ENCODE results near the gene CFAP97.
A peak's percentile ranks its signal among the peaks of the same experiment; 100 is the strongest.

CFAP97 gene

GRCh38 chr4:185165605-185166063, 38.2 kb downstream of the CFAP97 start:
- no peak for TF ChIP-seq CTCF (IDR thresholded peaks at IDR 0.05; ENCODE audit: insufficient read depth, low read length, missing control alignments)
- H3K4me3 ChIP-seq (ENCODE audit: low read depth, low read length): no peak overlapping the region
- CTCF ChIA-PET: interaction anchor here (1.1 to 2.4 kb wide), 4 partner anchors 16 to 126 kb away, joined by 3 to 14 read pairs (median 3); no protein-coding TSS in a partner anchor
- peak; percentile 47 for DNase-seq (ENCODE audit: low read depth, low spot score)
- POLR2A ChIA-PET: no interaction called here

- ChIA-PET POLR2A (no interaction called here), CTCF (interaction anchor here (1.0 to 1.5 kb wide), 3 partner anchors 11 to 32 kb away, joined by 3 to 6 read pairs (median 5); no protein-coding TSS in a partner anchor)
- DNase-seq (ENCODE audit: low read depth, low spot score): no peak
- TF ChIP-seq CTCF (IDR thresholded peaks at IDR 0.05; ENCODE audit: insufficient read depth, low read length, missing control alignments): no peak
- no peak overlapping the region for H3K4me3 ChIP-seq (ENCODE audit: low read depth, low read length)
Observed at GRCh38 chr4:185151296-185151695, 52.5 kb downstream of the CFAP97 start.

GRCh38 chr4:185149392-185149791, 54.4 kb downstream of the CFAP97 start:
- CTCF ChIA-PET: interaction anchor here (1.2 kb wide), 1 partner anchor 34 kb away, joined by 4 read pairs; no protein-coding TSS in a partner anchor
- no peak for DNase-seq (ENCODE audit: low read depth, low spot score)
- no peak overlapping the region for H3K4me3 ChIP-seq (ENCODE audit: low read depth, low read length)
- TF ChIP-seq CTCF (IDR thresholded peaks at IDR 0.05; ENCODE audit: insufficient read depth, low read length, missing control alignments): no peak
- POLR2A ChIA-PET: no interaction called here

GRCh38 chr4:185145572-185145971, 58.2 kb downstream of the CFAP97 start:
- ChIA-PET POLR2A (no interaction called here), CTCF (interaction anchor here (1.6 to 3.8 kb wide), 3 partner anchors 11 to 141 kb away, joined by 4 to 15 read pairs (median 8); no protein-coding TSS in a partner anchor)
- TF ChIP-seq CTCF (IDR thresholded peaks at IDR 0.05; ENCODE audit: insufficient read depth, low read length, missing control alignments): no peak
- no peak overlapping the region for H3K4me3 ChIP-seq (ENCODE audit: low read depth, low read length)
- DNase-seq (ENCODE audit: low read depth, low spot score): no peak

- no peak for TF ChIP-seq CTCF (IDR thresholded peaks at IDR 0.05; ENCODE audit: insufficient read depth, low read length, missing control alignments)
- H3K4me3 ChIP-seq (ENCODE audit: low read depth, low read length): no peak overlapping the region
- DNase-seq (ENCODE audit: low read depth, low spot score): no peak
- POLR2A ChIA-PET: interaction anchor here (1.0 kb wide), 1 partner anchor 11 kb away, joined by 3 read pairs; no protein-coding TSS in a partner anchor
- CTCF ChIA-PET: interaction anchor here (1.6 to 3.8 kb wide), 5 partner anchors 10 to 453 kb away, joined by 4 to 15 read pairs (median 8); no protein-coding TSS in a partner anchor
Observed at GRCh38 chr4:185144601-185145240, 59.1 kb downstream of the CFAP97 start.

- H3K4me3 ChIP-seq (ENCODE audit: low read depth, low read length): peak overlapping the region; percentile 88
- POLR2A ChIA-PET: interaction anchor here (1.0 to 1.2 kb wide), 3 partner anchors 9 to 40 kb away, joined by 3 to 5 read pairs (median 5); no protein-coding TSS in a partner anchor
- TF ChIP-seq CTCF (IDR thresholded peaks at IDR 0.05; ENCODE audit: insufficient read depth, low read length, missing control alignments): no peak
- CTCF ChIA-PET: interaction anchor here (0.8 to 3.0 kb wide), 11 partner anchors 9 to 454 kb away, joined by 3 to 11 read pairs (median 5); no protein-coding TSS in a partner anchor
- DNase-seq (ENCODE audit: low read depth, low spot score): no peak
Observed at GRCh38 chr4:185143601-185143969, 60.2 kb downstream of the CFAP97 start.
